Astrocyte (in vitro differentiated cells and primary cell): Measurements from ENCODE around the gene GCK. TPM values are rescaled to one million over a fixed set of nuclear protein-coding genes. Genes with fewer than 3 reads are reported as not detected.

Experiments used
- DNase-seq: peaks from one replicate; pipeline ENCODE4 v3.0.0-alpha.2; 2010; ENCODE audit warnings: low read depth
- FAIRE-seq: peaks from 2 replicates; lab custom pipeline; 2011; peaks lifted over from hg19 to GRCh38; lab: Jason Lieb, UNC
- H2AFZ ChIP-seq: 2 replicates; pipeline ENCODE4 v1.6.0; 2012; ENCODE audit warnings: low read depth, low read length, inconsistent platforms
- H3K27ac ChIP-seq: 2 replicates; pipeline ENCODE4 v1.5.1; 2011; ENCODE audit warnings: low read depth, low read length, inconsistent platforms
- H3K27me3 ChIP-seq: 2 replicates; pipeline ENCODE4 v1.6.0; 2011; ENCODE audit warnings: low read length, inconsistent platforms; ENCODE audit not compliant: insufficient read depth
- H3K36me3 ChIP-seq: 2 replicates; pipeline ENCODE4 v1.5.1; 2011; ENCODE audit warnings: low read length, inconsistent platforms; ENCODE audit not compliant: insufficient read depth
- H3K4me1 ChIP-seq: 2 replicates; pipeline ENCODE4 v1.5.1; 2011; ENCODE audit warnings: low read length, inconsistent platforms; ENCODE audit not compliant: insufficient read depth
- H3K4me2 ChIP-seq: 2 replicates; pipeline ENCODE4 v1.6.0; 2012; ENCODE audit warnings: low read length, inconsistent platforms
- H3K4me3 ChIP-seq: 2 replicates; pipeline ENCODE4 v1.5.1; 2011; ENCODE audit warnings: low read depth, mild to moderate bottlenecking, low read length, inconsistent platforms; ENCODE audit not compliant: insufficient read depth
- H3K79me2 ChIP-seq: 2 replicates; pipeline ENCODE4 v1.6.0; 2012; ENCODE audit warnings: mild to moderate bottlenecking, low read length, inconsistent platforms; ENCODE audit not compliant: insufficient read depth
- H3K9ac ChIP-seq: 2 replicates; pipeline ENCODE4 v1.6.0; 2012; ENCODE audit warnings: mild to moderate bottlenecking, low read length, inconsistent platforms
- H3K9me3 ChIP-seq: 2 replicates; pipeline ENCODE4 v1.5.1; 2012; ENCODE audit warnings: low read depth, mild to moderate bottlenecking, low read length, inconsistent platforms; ENCODE audit not compliant: insufficient read depth
- H4K20me1 ChIP-seq: 2 replicates; pipeline ENCODE4 v1.6.0; 2012; ENCODE audit warnings: low read length, inconsistent platforms; ENCODE audit not compliant: insufficient read depth
- H3K27ac Mint-ChIP-seq: one replicate; pipeline ENCODE4 v1.8.0; 2021; ENCODE audit warnings: mild to moderate bottlenecking, mixed read lengths; ENCODE audit not compliant: unreplicated experiment
- H3K27me3 Mint-ChIP-seq: one replicate; pipeline ENCODE4 v1.8.0; 2021; ENCODE audit warnings: low read depth, mixed read lengths; ENCODE audit not compliant: unreplicated experiment
- H3K36me3 Mint-ChIP-seq: one replicate; pipeline ENCODE4 v1.8.0; 2021; ENCODE audit warnings: low read depth, mixed read lengths; ENCODE audit not compliant: unreplicated experiment
- H3K4me1 Mint-ChIP-seq: one replicate; pipeline ENCODE4 v1.8.0; 2021; ENCODE audit warnings: low read depth, mixed read lengths; ENCODE audit not compliant: unreplicated experiment
- H3K4me3 Mint-ChIP-seq: one replicate; pipeline ENCODE4 v1.8.0; 2021; ENCODE audit warnings: mild to moderate bottlenecking, moderate library complexity, mixed read lengths; ENCODE audit not compliant: unreplicated experiment
- H3K9me3 Mint-ChIP-seq: one replicate; pipeline ENCODE4 v1.8.0; 2021; ENCODE audit warnings: mild to moderate bottlenecking, mixed read lengths; ENCODE audit not compliant: unreplicated experiment
- EZH2 ChIP-seq: IDR thresholded peaks from 2 replicates; pipeline ENCODE4 v1.6.1; 2012; ENCODE audit warnings: mild to moderate bottlenecking, low read length, inconsistent platforms; ENCODE audit not compliant: insufficient read depth
- total RNA-seq: library from RNA; stranded (reverse); gene quantifications from 2 replicates; pipeline ENCODE4 v1.2.1, GENCODE V29; 2021
- TF ChIP-seq, protein P1 (sequence below): IDR thresholded peaks from 2 replicates; pipeline ENCODE4 v1.5.1; 2011; ENCODE audit warnings: low read depth, mild to moderate bottlenecking, inconsistent platforms, low read length, moderate library complexity; ENCODE audit not compliant: insufficient read depth

GCK gene
- total RNA-seq, 1 donor from 2014 or later, result not detected

DNA sequence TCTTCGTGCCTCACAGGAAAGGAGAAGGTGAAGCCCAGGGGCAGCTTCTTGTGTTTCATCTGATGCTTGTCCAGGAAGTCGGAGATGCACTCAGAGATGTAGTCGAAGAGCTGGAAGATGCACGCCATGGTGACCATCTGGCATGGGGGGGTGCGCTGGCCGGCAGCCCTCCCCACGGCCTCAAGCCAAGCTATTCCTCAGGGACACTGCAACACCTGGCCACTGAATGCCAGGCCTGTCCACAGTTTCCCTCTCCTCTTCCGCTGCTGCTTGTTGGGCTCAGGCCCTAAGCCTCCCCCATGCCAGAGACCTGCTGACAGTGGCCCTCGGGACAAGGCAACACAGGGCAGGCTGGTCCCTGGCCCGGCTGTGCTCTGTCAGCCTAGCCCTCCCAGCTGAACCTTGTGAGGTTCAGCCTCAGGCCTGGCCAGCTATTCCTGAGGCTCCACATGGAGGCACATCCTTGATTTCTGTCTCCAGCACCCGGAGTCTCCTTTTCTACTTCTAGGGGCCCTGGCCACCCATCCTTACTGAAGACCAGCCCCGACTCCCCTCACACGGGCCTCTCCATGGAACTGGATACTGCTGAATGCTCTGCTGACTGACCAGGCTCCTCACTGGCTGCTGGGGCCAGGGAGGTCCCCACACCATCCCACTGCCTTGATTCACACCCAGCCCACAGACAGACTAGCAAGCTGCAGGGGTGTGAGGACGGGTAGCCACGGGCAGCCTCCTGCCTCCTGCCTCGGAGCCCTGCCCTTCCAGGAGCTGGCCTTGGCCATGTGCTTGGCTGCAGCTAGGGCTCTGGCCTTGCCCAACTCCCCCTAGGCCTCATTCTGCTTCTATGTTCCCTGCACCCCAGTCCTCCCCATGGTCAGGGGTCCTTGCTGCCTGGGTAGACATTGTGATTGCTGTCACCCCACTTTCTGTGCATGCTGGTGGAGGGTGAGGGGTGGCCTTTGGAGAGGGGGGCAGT is 38.0 kb downstream of the GCK start:
- Histone ChIP-seq H3K36me3 (no peaks in the 10 kb centered on the region), H3K4me1 (no peaks in the 10 kb centered on the region), H4K20me1 (no peaks in the 10 kb centered on the region), H3K4me2 (no peak overlapping the region), H3K79me2 (no peaks in the 10 kb centered on the region), H3K4me3 (no peak overlapping the region), H3K9ac (no peak overlapping the region), H2AFZ (no peak overlapping the region), H3K27ac (no peak overlapping the region), H3K27me3 (peaks cover 2% of the 10 kb centered on the region), H3K9me3 (no peaks in the 10 kb centered on the region)
- TF ChIP-seq, protein P1, sequence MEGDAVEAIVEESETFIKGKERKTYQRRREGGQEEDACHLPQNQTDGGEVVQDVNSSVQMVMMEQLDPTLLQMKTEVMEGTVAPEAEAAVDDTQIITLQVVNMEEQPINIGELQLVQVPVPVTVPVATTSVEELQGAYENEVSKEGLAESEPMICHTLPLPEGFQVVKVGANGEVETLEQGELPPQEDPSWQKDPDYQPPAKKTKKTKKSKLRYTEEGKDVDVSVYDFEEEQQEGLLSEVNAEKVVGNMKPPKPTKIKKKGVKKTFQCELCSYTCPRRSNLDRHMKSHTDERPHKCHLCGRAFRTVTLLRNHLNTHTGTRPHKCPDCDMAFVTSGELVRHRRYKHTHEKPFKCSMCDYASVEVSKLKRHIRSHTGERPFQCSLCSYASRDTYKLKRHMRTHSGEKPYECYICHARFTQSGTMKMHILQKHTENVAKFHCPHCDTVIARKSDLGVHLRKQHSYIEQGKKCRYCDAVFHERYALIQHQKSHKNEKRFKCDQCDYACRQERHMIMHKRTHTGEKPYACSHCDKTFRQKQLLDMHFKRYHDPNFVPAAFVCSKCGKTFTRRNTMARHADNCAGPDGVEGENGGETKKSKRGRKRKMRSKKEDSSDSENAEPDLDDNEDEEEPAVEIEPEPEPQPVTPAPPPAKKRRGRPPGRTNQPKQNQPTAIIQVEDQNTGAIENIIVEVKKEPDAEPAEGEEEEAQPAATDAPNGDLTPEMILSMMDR, result no peak
- TF ChIP-seq EZH2, result no peak
- FAIRE-seq, result no peak
- H3K27me3 Mint-ChIP-seq, result peaks cover 56% of the 10 kb centered on the region
- no peaks in the 10 kb centered on the region for H3K36me3 Mint-ChIP-seq
- H3K27ac Mint-ChIP-seq, result no peak overlapping the region
- H3K4me1 Mint-ChIP-seq, result no peaks in the 10 kb centered on the region
- peaks cover 2% of the 10 kb centered on the region for H3K9me3 Mint-ChIP-seq
- H3K4me3 Mint-ChIP-seq, result no peak overlapping the region
- DNase-seq, result no peak

DNA sequence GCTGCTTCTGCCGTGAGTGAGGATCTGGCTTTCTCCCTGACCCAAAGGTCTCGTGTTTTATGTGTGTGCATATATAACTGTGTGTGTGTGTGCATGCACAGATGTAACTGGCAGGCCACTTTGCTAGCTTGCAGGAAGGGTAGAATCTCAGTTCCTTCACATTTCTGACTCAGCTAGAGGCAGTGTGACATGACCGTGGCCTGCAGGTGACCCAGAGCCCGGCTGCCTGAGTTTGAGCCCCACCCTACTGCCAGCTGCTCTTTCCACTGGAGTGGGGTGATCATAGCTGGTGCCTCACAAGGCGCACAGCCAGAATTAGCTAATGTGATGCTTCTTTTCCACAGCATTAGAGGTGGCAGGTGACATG is 38.8 kb downstream of the GCK start:
- no peak for FAIRE-seq
- peaks cover 2% of the 10 kb centered on the region for H3K9me3 Mint-ChIP-seq
- H3K79me2 ChIP-seq, result no peaks in the 10 kb centered on the region
- H3K9ac ChIP-seq, result no peak overlapping the region
- peaks cover 2% of the 10 kb centered on the region for H3K27me3 ChIP-seq
- no peaks in the 10 kb centered on the region for H3K9me3 ChIP-seq
- H3K27ac ChIP-seq, result no peak overlapping the region
- H3K4me1 ChIP-seq, result peaks cover 2% of the 10 kb centered on the region
- H3K36me3 Mint-ChIP-seq, result no peaks in the 10 kb centered on the region
- H3K4me1 Mint-ChIP-seq, result no peaks in the 10 kb centered on the region
- no peak overlapping the region for H3K4me2 ChIP-seq
- no peak overlapping the region for H2AFZ ChIP-seq
- no peaks in the 10 kb centered on the region for H4K20me1 ChIP-seq
- no peaks in the 10 kb centered on the region for H3K36me3 ChIP-seq
- no peak overlapping the region for H3K4me3 Mint-ChIP-seq
- TF ChIP-seq, protein P1, result no peak
- no peak for TF ChIP-seq EZH2
- H3K27me3 Mint-ChIP-seq, result peaks cover 49% of the 10 kb centered on the region
- H3K27ac Mint-ChIP-seq, result no peak overlapping the region
- DNase-seq, result no peak
- H3K4me3 ChIP-seq, result no peak overlapping the region
